RWPE1 (cell line): ENCODE measurements around the gene SNTB2.
A peak's percentile ranks its signal among the peaks of the same experiment; 100 is the strongest.

Experiments
- CTCF ChIA-PET: fragments of 350-600 bp; sonication (Branson Sonifier 250); formaldehyde crosslinking; extraction: SDS; loops from one replicate; lab custom pipeline; 2021; lab: Yijun Ruan, JAX
- POLR2A ChIA-PET: fragments of 400-600 bp; formaldehyde crosslinking; extraction: SDS; loops from one replicate; lab custom pipeline; 2020; ENCODE audit warnings: antibody characterized with exemption; ENCODE audit not compliant: low non-redundant PET; lab: Yijun Ruan, JAX
- DNase-seq: peaks from one replicate; pipeline ENCODE4 v3.0.0; 2012; ENCODE audit warnings: low spot score
- H3K27ac ChIP-seq: fragments of 450-650 bp; 2 replicates; pipeline ENCODE4 v1.5.1; 2017
- TF ChIP-seq, protein P1 (sequence below): fragments of 450-650 bp; conservative IDR thresholded peaks from 2 replicates; pipeline ENCODE4 v1.5.1; 2017; ENCODE audit warnings: low read depth, mild to moderate bottlenecking

SNTB2 gene

DNA sequence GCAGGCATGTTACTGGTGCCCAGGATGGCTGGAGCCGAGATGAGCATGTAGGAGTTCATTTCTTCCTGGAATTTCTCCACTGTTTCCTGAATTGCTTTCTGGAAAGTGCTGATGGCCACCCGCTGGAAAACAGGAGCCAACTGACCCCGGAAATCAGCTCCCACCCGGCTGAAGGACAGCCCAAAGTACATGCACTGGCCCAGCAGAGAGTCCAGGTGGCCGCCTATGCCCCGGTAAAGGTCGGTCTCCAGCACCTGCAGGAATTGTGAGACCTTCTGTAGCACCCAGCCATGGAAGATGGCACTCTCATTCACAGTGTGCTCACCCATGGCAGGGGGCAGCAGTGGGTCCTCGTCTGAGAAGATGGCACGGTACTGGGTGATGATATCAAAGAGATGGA lies 147.7 kb downstream of the SNTB2 start:
- TF ChIP-seq, protein P1, sequence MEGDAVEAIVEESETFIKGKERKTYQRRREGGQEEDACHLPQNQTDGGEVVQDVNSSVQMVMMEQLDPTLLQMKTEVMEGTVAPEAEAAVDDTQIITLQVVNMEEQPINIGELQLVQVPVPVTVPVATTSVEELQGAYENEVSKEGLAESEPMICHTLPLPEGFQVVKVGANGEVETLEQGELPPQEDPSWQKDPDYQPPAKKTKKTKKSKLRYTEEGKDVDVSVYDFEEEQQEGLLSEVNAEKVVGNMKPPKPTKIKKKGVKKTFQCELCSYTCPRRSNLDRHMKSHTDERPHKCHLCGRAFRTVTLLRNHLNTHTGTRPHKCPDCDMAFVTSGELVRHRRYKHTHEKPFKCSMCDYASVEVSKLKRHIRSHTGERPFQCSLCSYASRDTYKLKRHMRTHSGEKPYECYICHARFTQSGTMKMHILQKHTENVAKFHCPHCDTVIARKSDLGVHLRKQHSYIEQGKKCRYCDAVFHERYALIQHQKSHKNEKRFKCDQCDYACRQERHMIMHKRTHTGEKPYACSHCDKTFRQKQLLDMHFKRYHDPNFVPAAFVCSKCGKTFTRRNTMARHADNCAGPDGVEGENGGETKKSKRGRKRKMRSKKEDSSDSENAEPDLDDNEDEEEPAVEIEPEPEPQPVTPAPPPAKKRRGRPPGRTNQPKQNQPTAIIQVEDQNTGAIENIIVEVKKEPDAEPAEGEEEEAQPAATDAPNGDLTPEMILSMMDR: no peak
- POLR2A ChIA-PET: no interaction called here
- CTCF ChIA-PET: no interaction called here
- peak overlapping the region; percentile 21 for H3K27ac ChIP-seq
- no peak for DNase-seq

DNA sequence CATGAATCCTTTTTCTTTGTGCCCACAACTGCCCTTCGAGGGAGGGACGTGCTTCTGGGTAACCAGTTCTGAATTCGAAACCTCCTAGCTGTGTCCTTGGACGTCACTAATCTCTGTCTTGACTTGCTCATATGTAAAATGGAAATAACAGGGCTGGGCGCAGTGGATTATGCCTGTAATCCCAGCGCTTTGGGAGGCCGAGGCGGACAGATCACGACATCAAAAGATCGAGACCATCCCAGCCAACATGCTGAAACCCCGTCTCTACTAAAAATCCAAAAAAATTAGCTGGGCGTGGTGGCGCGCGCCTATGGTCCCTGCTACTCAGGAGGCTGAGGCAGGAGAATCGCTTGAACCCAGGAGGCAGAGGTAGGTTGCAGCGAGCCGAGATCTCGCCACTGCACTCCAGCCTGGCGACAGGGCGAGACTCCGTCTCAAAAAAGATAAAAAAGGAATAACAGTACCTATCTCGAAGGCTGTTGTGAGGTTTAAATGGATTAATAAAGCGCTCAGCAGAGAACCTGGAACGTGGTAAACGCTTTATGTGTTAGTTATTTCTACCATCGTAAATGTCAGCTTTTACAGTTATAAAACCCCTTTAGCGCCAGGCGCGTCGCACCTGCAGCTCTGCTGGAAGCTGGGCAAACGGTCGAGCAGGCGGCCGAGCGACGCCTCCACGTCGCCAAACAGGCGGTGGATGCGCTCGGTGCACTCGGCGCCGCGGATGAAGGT lies 151.8 kb downstream of the SNTB2 start:
- H3K27ac ChIP-seq: peak overlapping the region; percentile 88
- TF ChIP-seq, protein P1: no peak
- ChIA-PET POLR2A (interaction anchor here (2.5 kb wide), 1 partner anchor 9 kb away, joined by 11 read pairs; the partner anchor contains the start of gene PDF), CTCF (interaction anchor here (0.6 to 0.7 kb wide), 2 partner anchors 27 to 323 kb away, joined by 3 to 4 read pairs; no protein-coding TSS in a partner anchor)
- no peak for DNase-seq

DNA sequence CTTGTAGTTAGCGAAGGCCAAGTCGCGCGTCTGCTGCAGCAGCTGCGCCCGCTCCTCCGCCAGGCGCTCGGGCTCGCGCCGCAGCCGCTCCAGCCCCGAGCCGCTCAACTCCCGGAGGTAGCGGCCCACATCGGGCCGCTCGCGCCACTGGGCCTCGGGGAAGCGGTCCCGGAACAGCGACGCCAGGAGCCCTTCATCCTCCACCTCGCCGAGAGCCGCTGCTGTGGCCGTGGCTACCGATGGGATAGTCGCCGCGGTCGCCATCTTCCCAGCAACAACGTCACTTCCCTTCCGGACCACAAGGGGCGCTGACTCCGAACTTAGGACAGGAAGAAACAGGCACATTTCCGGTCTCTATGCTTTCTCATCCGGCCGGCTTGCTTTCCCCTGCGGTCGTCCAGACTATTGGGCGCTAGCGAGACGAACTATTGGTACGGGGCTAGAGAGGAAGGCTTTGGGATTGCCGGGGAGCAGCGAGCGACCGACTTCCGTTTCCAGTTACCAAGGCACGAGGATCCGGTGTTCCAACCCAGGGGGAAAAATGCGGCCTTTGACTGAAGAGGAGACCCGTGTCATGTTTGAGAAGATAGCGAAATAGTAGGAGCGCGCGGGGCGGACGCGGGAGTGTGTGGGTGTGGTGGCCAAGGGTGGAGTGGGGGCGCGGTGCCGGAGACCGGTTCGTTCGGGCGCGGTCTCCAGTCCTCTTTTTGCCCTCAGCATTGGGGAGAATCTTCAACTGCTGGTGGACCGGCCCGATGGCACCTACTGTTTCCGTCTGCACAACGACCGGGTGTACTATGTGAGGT lies 152.5 kb downstream of the SNTB2 start, which contains the start of the genes COG8 and NIP7:
Gene COG8, minus strand, starts transcription at position 276 of the 806 bp plus-strand sequence. Its CDS starts 12 bp downstream, at position 264.
Gene NIP7, plus strand, starts transcription at position 484 of the 806 bp plus-strand sequence. Its CDS starts 58 bp downstream, at position 542.
- POLR2A ChIA-PET: interaction anchor here (2.5 kb wide), 1 partner anchor 10 kb away, joined by 11 read pairs; the partner anchor contains the start of gene PDF
- CTCF ChIA-PET: interaction anchor here (0.6 to 0.7 kb wide), 2 partner anchors 27 to 323 kb away, joined by 3 to 4 read pairs; no protein-coding TSS in a partner anchor
- TF ChIP-seq, protein P1: peak; percentile 78
- peak; percentile 93 for DNase-seq
- peak within 1 kb of the TSS; percentile 88 for H3K27ac ChIP-seq

DNA sequence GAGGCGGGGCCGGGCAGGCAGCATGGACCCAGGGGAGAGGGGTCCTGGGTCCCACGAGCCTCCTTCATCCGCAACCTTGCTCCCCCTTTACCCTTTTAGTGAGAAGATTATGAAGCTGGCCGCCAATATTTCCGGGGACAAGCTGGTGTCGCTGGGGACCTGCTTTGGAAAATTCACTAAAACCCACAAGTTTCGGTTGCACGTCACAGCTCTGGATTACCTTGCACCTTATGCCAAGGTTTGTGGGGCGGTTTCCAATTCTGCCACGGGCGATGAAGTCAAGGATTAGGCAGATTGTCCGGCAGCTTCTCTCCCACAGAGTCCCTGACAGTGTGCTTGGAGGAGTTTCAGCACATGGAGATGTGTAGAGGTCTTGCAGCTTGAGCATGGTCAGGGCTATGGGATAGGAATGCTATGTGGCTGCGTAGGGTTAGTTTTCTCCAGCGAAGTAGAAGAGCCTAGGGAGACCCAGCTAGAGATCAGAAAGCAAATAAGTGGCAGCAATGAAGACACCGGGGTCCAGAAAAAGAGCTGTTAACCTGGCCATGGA lies 153.2 kb downstream of the SNTB2 start:
- ChIA-PET CTCF (interaction anchor here (0.7 kb wide), 1 partner anchor 13 kb away, joined by 5 read pairs; no protein-coding TSS in a partner anchor), POLR2A (interaction anchor here (2.5 kb wide), 1 partner anchor 10 kb away, joined by 11 read pairs; the partner anchor contains the start of gene PDF)
- DNase-seq: no peak
- H3K27ac ChIP-seq: peak overlapping the region; percentile 88
- TF ChIP-seq, protein P1: no peak

DNA sequence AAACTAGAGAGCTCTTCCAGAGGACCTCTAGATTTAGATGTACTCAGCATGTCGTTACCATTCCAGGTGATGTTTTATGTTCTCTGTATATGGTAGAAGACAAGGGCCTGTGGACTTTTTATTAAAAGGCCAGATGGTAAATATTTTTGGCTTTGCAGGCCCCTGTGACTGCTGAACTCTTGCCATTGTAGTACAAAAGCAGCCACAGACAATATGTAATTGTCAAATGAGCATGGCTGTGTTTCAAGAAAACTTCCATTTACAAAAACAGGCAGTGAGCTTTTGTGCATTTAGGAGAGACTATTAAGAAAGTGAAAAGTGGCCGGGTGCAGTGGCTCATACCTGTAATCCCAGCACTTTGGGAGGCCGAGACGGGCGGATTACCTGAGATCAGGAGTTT lies 157.2 kb downstream of the SNTB2 start:
- TF ChIP-seq, protein P1: no peak
- DNase-seq: no peak
- H3K27ac ChIP-seq: no peak overlapping the region
- ChIA-PET POLR2A (no interaction called here), CTCF (no interaction called here)
